HEK293 (cell line): ENCODE results near the gene HLA-DRB1.

Experiments
- CTCF ChIA-PET: fragments of 350-600 bp; formaldehyde crosslinking; extraction: SDS; loops from one replicate; lab custom pipeline; 2021; ENCODE audit warnings: antibody characterized with exemption; lab: Yijun Ruan, JAX
- POLR2A ChIA-PET: fragments of 300-600 bp; formaldehyde crosslinking; extraction: SDS; loops from one replicate; lab custom pipeline; 2020; ENCODE audit warnings: antibody characterized with exemption, inconsistent platforms; lab: Yijun Ruan, JAX
- H3K27ac ChIP-seq: fragments of 200-500 bp; sonication (Bioruptor generic); 2 replicates; pipeline ENCODE4 v1.5.1; 2014; ENCODE audit warnings: low read depth, low read length, control low read depth, inconsistent platforms; ENCODE audit errors: extremely low read depth
- H3K36me3 ChIP-seq, 2 experiments: fragments of 200-500 bp in 1 of 2; sonication (Bioruptor generic) in 1 of 2; 1 replicate in 1 of 2; 2 replicates in 1 of 2; pipeline ENCODE4 v1.5.1; 2014 to 2017; ENCODE audit warnings: inconsistent platforms in 2 of 2, low read length in 2 of 2; ENCODE audit not compliant: control insufficient read depth in 2 of 2, insufficient read depth in 1 of 2
- H3K4me1 ChIP-seq: fragments of 200-500 bp; sonication (Bioruptor generic); 2 replicates; pipeline ENCODE4 v1.5.1; 2014; ENCODE audit warnings: mild to moderate bottlenecking, low read length, inconsistent platforms; ENCODE audit not compliant: control insufficient read depth, insufficient read depth
- H3K4me3 ChIP-seq: 2 replicates; pipeline ENCODE4 v1.5.1; 2011; ENCODE audit warnings: low read depth, mild to moderate bottlenecking, control low read depth, low read length, moderate library complexity
- H3K9me3 ChIP-seq: fragments of 200-500 bp; sonication (Bioruptor generic); 2 replicates; pipeline ENCODE4 v1.5.1; 2014; ENCODE audit warnings: low read depth, low read length, inconsistent platforms; ENCODE audit not compliant: control insufficient read depth, insufficient read depth
- PBX3 ChIP-seq: sonication (generic); formaldehyde crosslinking; IDR thresholded peaks from 2 replicates; pipeline ENCODE4 v1.8.1; 2022; ENCODE audit warnings: mild to moderate bottlenecking, moderate library complexity, missing genetic modification reagents
- REPIN1 ChIP-seq: fragments of 450-650 bp; formaldehyde crosslinking; IDR thresholded peaks from 2 replicates; pipeline ENCODE4 v1.5.1; 2017; ENCODE audit warnings: missing biosample characterization, missing genetic modification characterization, low read depth
- REST ChIP-seq: fragments of 450-650 bp; formaldehyde crosslinking; IDR thresholded peaks from 2 replicates; pipeline ENCODE4 v1.5.1; 2016; ENCODE audit warnings: missing biosample characterization, missing genetic modification characterization
- WT1 ChIP-seq: fragments of 450-650 bp; formaldehyde crosslinking; IDR thresholded peaks from 2 replicates; pipeline ENCODE4 v1.5.1; 2016; ENCODE audit warnings: missing biosample characterization, missing genetic modification characterization
- ZBTB20 ChIP-seq: fragments of 450-650 bp; formaldehyde crosslinking; IDR thresholded peaks from 2 replicates; pipeline ENCODE4 v1.5.1; 2016; ENCODE audit warnings: missing biosample characterization, missing genetic modification characterization
- ZIC2 ChIP-seq: fragments of 450-650 bp; formaldehyde crosslinking; IDR thresholded peaks from 2 replicates; pipeline ENCODE4 v1.5.1; 2016; ENCODE audit warnings: missing biosample characterization, missing genetic modification characterization
- ZNF10 ChIP-seq: fragments of 450-650 bp; formaldehyde crosslinking; IDR thresholded peaks from 2 replicates; pipeline ENCODE4 v1.5.1; 2017; ENCODE audit warnings: missing biosample characterization, missing genetic modification characterization
- ZNF146 ChIP-seq: fragments of 450-650 bp; formaldehyde crosslinking; IDR thresholded peaks from 2 replicates; pipeline ENCODE4 v1.5.1; 2016; ENCODE audit warnings: missing biosample characterization, missing genetic modification characterization
- ZNF169 ChIP-seq: fragments of 450-650 bp; formaldehyde crosslinking; IDR thresholded peaks from 2 replicates; pipeline ENCODE4 v1.5.1; 2016; ENCODE audit warnings: missing biosample characterization, missing genetic modification characterization
- ZNF202 ChIP-seq: fragments of 450-650 bp; formaldehyde crosslinking; IDR thresholded peaks from 2 replicates; pipeline ENCODE4 v1.5.1; 2016; ENCODE audit warnings: missing biosample characterization, missing genetic modification characterization, borderline replicate concordance
- ZNF248 ChIP-seq: fragments of 450-650 bp; formaldehyde crosslinking; IDR thresholded peaks from 2 replicates; pipeline ENCODE4 v1.5.1; 2017; ENCODE audit warnings: missing biosample characterization, missing genetic modification characterization
- ZNF416 ChIP-seq: fragments of 450-650 bp; formaldehyde crosslinking; IDR thresholded peaks from 2 replicates; pipeline ENCODE4 v1.5.1; 2016; ENCODE audit warnings: missing biosample characterization, missing genetic modification characterization
- ZNF521 ChIP-seq: fragments of 450-650 bp; formaldehyde crosslinking; IDR thresholded peaks from 2 replicates; pipeline ENCODE4 v1.5.1; 2017; ENCODE audit warnings: missing biosample characterization, mild to moderate bottlenecking, missing genetic modification characterization
- ZNF544 ChIP-seq: fragments of 450-650 bp; formaldehyde crosslinking; IDR thresholded peaks from 2 replicates; pipeline ENCODE4 v1.5.0; 2017; ENCODE audit warnings: missing biosample characterization, missing genetic modification characterization
- ZNF658 ChIP-seq: fragments of 450-650 bp; formaldehyde crosslinking; IDR thresholded peaks from 2 replicates; pipeline ENCODE4; 2016; ENCODE audit warnings: missing biosample characterization, missing genetic modification characterization
- ZNF707 ChIP-seq: fragments of 450-650 bp; formaldehyde crosslinking; IDR thresholded peaks from 2 replicates; pipeline ENCODE4 v1.5.1; 2016; ENCODE audit warnings: missing biosample characterization, missing genetic modification characterization
- TF ChIP-seq, protein P1 (sequence below): fragments of 450-650 bp; formaldehyde crosslinking; IDR thresholded peaks from 2 replicates; pipeline ENCODE4 v1.5.1; 2017; ENCODE audit warnings: missing biosample characterization, missing genetic modification characterization
- TF ChIP-seq, protein P2 (sequence below): fragments of 450-650 bp; formaldehyde crosslinking; IDR thresholded peaks from 2 replicates; pipeline ENCODE4 v1.5.1; 2016; ENCODE audit warnings: missing biosample characterization, missing genetic modification characterization

HLA-DRB1 gene

DNA sequence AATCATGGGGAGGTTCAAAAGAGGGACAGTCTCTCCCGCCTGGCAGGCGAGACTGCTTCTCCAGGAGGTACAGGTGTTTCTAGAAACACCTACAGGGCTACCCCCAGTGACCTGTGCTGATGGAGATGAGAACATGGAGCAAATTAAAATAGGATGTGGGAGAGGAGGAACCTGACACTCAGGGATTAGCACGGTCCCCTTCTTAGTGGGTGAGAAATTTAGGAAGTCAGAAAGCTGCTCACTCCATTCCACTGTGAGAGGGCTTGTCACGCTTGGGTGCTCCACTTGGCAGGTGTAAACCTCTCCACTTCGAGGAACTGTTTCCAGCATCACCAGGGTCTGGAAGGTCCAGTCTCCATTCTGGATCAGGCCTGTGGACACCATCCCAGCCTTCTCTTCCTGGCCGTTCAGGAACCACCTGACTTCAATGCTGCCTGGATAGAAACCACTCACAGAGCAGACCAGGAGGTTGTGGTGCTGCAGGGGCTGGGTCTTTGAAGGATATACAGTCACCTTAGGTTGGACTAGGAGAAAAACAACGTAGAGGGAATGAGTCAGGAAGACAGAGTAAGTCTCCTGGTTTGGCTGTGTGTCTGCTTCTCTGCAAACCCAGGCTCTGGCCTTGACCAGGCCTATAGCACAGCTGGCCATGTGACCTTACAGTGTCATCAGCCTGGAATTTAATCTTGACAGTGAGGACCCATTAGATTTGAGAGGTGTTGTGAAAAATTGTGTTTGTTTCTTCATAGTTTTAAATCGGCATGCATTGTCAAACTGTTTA is 8.1 kb downstream of the HLA-DRB1 start:
- Histone ChIP-seq H3K36me3 (peaks cover 0 to 6% of the 10 kb centered on the region in 2 experiments; a peak in 1 of 3 replicates), H3K4me3 (no peak overlapping the region), H3K9me3 (no peaks in the 10 kb centered on the region), H3K27ac (no peak overlapping the region), H3K4me1 (no peaks in the 10 kb centered on the region)
- ChIA-PET POLR2A (no interaction called here), CTCF (no interaction called here)
- no peak for TF ChIP-seq ZIC2
- no peak for TF ChIP-seq ZNF707 (tag by site-specific recombination)
- no peak for TF ChIP-seq REPIN1

GRCh38 chr6:32580593-32580992 is 9.1 kb downstream of the HLA-DRB1 start:
- no peaks in the 10 kb centered on the region for H3K9me3 ChIP-seq

More at GRCh38 chr6:32580593-32580992, 9.1 kb downstream of the HLA-DRB1 start:
- Histone ChIP-seq H3K4me3 (no peak overlapping the region), H3K27ac (no peak overlapping the region), H3K36me3 (peaks cover 0 to 6% of the 10 kb centered on the region in 2 experiments; a peak in 1 of 3 replicates), H3K4me1 (no peaks in the 10 kb centered on the region)
- POLR2A ChIA-PET: no interaction called here
- TF ChIP-seq, protein P1, sequence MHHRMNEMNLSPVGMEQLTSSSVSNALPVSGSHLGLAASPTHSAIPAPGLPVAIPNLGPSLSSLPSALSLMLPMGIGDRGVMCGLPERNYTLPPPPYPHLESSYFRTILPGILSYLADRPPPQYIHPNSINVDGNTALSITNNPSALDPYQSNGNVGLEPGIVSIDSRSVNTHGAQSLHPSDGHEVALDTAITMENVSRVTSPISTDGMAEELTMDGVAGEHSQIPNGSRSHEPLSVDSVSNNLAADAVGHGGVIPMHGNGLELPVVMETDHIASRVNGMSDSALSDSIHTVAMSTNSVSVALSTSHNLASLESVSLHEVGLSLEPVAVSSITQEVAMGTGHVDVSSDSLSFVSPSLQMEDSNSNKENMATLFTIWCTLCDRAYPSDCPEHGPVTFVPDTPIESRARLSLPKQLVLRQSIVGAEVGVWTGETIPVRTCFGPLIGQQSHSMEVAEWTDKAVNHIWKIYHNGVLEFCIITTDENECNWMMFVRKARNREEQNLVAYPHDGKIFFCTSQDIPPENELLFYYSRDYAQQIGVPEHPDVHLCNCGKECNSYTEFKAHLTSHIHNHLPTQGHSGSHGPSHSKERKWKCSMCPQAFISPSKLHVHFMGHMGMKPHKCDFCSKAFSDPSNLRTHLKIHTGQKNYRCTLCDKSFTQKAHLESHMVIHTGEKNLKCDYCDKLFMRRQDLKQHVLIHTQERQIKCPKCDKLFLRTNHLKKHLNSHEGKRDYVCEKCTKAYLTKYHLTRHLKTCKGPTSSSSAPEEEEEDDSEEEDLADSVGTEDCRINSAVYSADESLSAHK (tag by site-specific recombination): no peak
- TF ChIP-seq ZNF521 (tag by site-specific recombination): no peak
- TF ChIP-seq PBX3: no peak
- TF ChIP-seq, protein P2, sequence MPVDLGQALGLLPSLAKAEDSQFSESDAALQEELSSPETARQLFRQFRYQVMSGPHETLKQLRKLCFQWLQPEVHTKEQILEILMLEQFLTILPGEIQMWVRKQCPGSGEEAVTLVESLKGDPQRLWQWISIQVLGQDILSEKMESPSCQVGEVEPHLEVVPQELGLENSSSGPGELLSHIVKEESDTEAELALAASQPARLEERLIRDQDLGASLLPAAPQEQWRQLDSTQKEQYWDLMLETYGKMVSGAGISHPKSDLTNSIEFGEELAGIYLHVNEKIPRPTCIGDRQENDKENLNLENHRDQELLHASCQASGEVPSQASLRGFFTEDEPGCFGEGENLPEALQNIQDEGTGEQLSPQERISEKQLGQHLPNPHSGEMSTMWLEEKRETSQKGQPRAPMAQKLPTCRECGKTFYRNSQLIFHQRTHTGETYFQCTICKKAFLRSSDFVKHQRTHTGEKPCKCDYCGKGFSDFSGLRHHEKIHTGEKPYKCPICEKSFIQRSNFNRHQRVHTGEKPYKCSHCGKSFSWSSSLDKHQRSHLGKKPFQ (tag by site-specific recombination): no peak
- no peak for TF ChIP-seq ZNF169 (tag by site-specific recombination)
- no peak for TF ChIP-seq ZNF544 (tag by site-specific recombination)
- no peak for TF ChIP-seq ZNF10
- TF ChIP-seq WT1 (tag by site-specific recombination): no peak
- no peak for TF ChIP-seq ZNF202 (tag by site-specific recombination)
- TF ChIP-seq ZBTB20 (tag by site-specific recombination): no peak
- no peak for TF ChIP-seq ZNF248
- TF ChIP-seq ZNF416: no peak
- TF ChIP-seq REST (tag by site-specific recombination): no peak
- TF ChIP-seq ZNF658: no peak
- TF ChIP-seq ZNF146 (tag by site-specific recombination): no peak
- CTCF ChIA-PET: interaction anchor here (0.6 to 0.7 kb wide), 3 partner anchors 26 to 1453 kb away, joined by 3 to 4 read pairs (median 3); no protein-coding TSS in a partner anchor
